Body of pancreas (tissue), 4 donors: ENCODE data around the gene KRT33A. TPM values are rescaled to one million over a fixed set of nuclear protein-coding genes. Genes with fewer than 3 reads are reported as not detected.
"Not testable (repeated sequence)": the region's sequence is repeated elsewhere in the genome, so short reads cannot be mapped to it uniquely, and the experiment has no call there.

Source experiments
- ATAC-seq: fragments of 150-250 bp; one replicate; pipeline ENCODE4 v1.9.1; 2016
- DNase-seq, 4 donors: peaks; one replicate each; pipeline ENCODE4 v3.0.0-alpha.2; 2019
- H3K27ac ChIP-seq, 4 donors: fragments of 200-600 bp; sonication (generic); 1 replicate in 3 of 4; 2 replicates in 1 of 4; pipeline versions ENCODE4 v1.5.1 to v1.6.1; 2016 to 2019; ENCODE audit warnings: mild to moderate bottlenecking in 1 of 4, mixed read lengths in 1 of 4, moderate library complexity in 1 of 4
- H3K27me3 ChIP-seq, 2 donors: fragments of 200-600 bp; sonication (generic); one replicate each; pipeline ENCODE4 v1.6.0; 2016; ENCODE audit warnings: mild to moderate bottlenecking in 1 of 2
- H3K36me3 ChIP-seq, 2 donors: fragments of 200-600 bp; sonication (generic); replicated peaks in 1 of 2; 2 replicates each; pipeline ENCODE4 v1.5.1; 2016; ENCODE audit warnings: low read depth in 2 of 2; ENCODE audit not compliant: insufficient read depth in 1 of 2
- H3K4me1 ChIP-seq: fragments of 200-600 bp; sonication (generic); one replicate; pipeline ENCODE4 v1.6.0; 2016
- H3K4me3 ChIP-seq, 2 donors: fragments of 200-600 bp; sonication (generic); 1 replicate in 1 of 2; 2 replicates in 1 of 2; pipeline ENCODE4 v1.5.1; 2016 to 2019
- H3K9me3 ChIP-seq, 3 donors: fragments of 200-600 bp; sonication (generic); 1 replicate in 2 of 3; 2 replicates in 1 of 3; pipeline ENCODE4 v1.5.1; 2016
- CTCF ChIP-seq, 7 experiments: fragments of 450-650 bp in 4 of 7; fragments of 200-600 bp in 3 of 7; sonication (generic) in 3 of 7; IDR thresholded peaks; one replicate each; pipeline ENCODE4 v1.5.1; 2016 to 2019; ENCODE audit warnings: antibody characterized with exemption in 7 of 7
- POLR2A ChIP-seq, 3 donors: fragments of 450-650 bp; IDR thresholded peaks; one replicate each; pipeline ENCODE4 v1.6.1; 2016; ENCODE audit warnings: antibody characterized with exemption in 3 of 3, mild to moderate bottlenecking in 2 of 3
- WGBS, 2 donors: methylation state at CpG; one replicate each; pipeline ENCODE4 v1.1.5; 2017; 5-methylcytosine and 5-hydroxymethylcytosine counted together
- intact Hi-C: fragments of 100-400 bp; cut with DNase I; formaldehyde crosslinking; loops from one replicate; pipeline ENCODE4 v1.15.1; 2023
- total RNA-seq, 2 donors: library from RNA; depleted of rRNA; stranded (reverse); fragments of >200 nt; gene quantifications; one replicate each; pipeline ENCODE4 v1.1.0, GENCODE V29; 2016

Gene KRT33A
- total RNA-seq, 2 donors from 2014 or later = not detected

DNA sequence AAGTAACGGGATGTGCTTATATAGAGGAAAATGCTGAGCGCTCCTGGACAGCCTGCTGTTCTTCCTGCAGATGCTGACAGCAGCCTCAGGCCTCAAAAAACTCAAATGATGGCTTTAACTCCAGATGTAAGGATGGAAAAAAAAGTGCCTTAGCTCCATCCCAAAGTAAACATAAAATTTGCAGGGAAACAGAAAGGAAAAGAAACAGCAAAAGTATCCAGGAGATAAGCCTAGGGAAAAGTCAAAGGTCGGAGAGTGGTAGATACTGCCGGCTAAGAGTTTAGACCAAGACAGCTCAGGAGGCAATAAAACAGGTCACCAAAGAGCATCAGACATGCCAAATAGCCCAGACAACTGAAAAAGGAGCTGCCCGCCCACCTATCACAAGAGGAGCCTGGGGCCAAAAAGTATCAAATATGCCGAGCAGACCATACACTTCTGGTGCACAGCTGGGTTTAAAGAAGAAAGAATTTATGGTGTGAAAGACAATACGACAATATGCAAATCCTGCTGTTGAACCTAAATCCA lies 39.8 kb upstream of the KRT33A start:
- 63 to 68% methylated on average over 7 of the region's 7 CpGs for WGBS, 2 donors
- ATAC-seq (no peak), DNase-seq (no peak)
- Histone ChIP-seq H3K4me1 (no peaks in the 10 kb centered on the region), H3K36me3 (no peaks in the 10 kb centered on the region), H3K9me3 (no peaks in the 10 kb centered on the region), H3K27me3 (no peaks in the 10 kb centered on the region), H3K27ac (no peak overlapping the region), H3K4me3 (no peak overlapping the region)
- TF ChIP-seq POLR2A (IDR thresholded peaks at IDR 0.05) = no peak
- no peak for TF ChIP-seq CTCF (IDR thresholded peaks at IDR 0.05)
- intact Hi-C loops = no loop called here

DNA sequence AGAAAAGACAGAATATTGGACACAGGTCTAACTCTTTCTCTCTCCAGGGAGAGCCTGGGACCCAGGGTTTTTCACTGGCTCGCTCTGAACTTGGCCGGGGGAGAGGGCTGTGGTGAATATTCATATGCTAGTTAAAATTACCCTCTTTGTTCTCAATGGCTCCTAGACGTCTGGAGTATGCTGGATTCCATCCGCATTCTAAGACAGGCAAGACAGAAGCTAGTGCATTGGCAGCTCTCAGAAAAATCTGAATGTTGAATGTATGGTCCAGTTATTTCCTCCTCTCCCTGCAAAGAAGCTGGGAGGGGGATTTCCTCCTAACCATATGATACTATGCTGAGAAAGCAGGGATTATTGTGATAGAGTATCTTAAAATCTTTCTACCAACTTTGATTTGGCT lies 37.0 kb upstream of the KRT33A start:
- H3K27ac ChIP-seq = no peak overlapping the region
- intact Hi-C loops = no loop called here

DNA sequence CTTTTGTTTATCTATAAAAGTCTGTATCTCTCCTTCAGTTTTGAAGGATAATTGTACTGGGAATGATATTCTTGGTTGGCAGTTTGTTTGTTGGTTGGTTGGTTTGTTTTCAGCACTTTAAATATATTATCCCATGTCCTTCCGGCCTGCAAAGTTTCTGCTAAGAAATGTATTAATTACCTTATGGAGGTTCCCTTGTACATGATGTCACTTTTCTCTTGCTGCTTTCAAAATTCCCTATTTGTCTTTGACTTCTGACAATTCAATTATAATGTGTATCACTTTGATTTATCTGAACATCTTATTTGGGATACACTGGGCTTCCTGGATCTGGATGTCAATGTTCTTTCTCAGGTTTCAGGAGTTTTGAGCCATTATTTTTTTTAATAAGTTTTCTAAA lies 35.6 kb upstream of the KRT33A start:
- intact Hi-C loops = no loop called here
- H3K27ac ChIP-seq = no peak overlapping the region
- no peak for ATAC-seq
- no peaks in the 10 kb centered on the region for H3K9me3 ChIP-seq
- no peak for DNase-seq
- H3K27me3 ChIP-seq = no peaks in the 10 kb centered on the region
- no peaks in the 10 kb centered on the region for H3K4me1 ChIP-seq
- H3K36me3 ChIP-seq = no peaks in the 10 kb centered on the region
- no peak overlapping the region for H3K4me3 ChIP-seq
- 94 to 97% methylated on average over 1 of the region's 1 CpG for WGBS, 2 donors
- TF ChIP-seq CTCF (IDR thresholded peaks at IDR 0.05) (no peak), POLR2A (IDR thresholded peaks at IDR 0.05) (no peak)

More for the DNA sequence above, 37.0 kb upstream of the KRT33A start:
- no peaks in the 10 kb centered on the region for H3K36me3 ChIP-seq
- H3K27me3 ChIP-seq = no peaks in the 10 kb centered on the region
- no peak overlapping the region for H3K4me3 ChIP-seq
- DNase-seq = no peak
- 48 to 65% methylated on average over 4 of the region's 4 CpGs for WGBS, 2 donors
- no peaks in the 10 kb centered on the region for H3K4me1 ChIP-seq
- no peak for ATAC-seq
- H3K9me3 ChIP-seq = no peaks in the 10 kb centered on the region
- TF ChIP-seq POLR2A (IDR thresholded peaks at IDR 0.05) (no peak), CTCF (IDR thresholded peaks at IDR 0.05) (no peak)

DNA sequence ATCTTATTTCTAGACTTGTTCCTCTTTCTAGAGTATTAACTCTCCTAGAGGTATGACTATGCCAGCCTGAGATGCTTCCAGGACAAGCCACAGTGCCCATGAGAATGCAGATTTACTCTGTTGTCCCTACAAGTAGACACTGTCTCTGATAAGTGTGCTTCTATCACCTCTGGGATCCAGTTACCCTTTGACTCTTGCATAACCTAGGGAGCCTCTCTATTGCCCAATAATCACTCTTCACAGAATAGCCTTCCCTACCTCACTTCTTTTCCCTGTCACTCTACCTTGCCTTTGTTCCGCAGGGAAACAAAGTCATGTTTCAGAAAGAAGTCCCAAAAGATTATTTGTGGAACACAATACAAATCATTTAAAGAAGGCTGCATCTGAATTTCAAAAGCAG lies 33.1 kb upstream of the KRT33A start:
- Histone ChIP-seq H3K27me3 (no peaks in the 10 kb centered on the region), H3K4me3 (no peak overlapping the region), H3K4me1 (no peaks in the 10 kb centered on the region), H3K9me3 (no peaks in the 10 kb centered on the region), H3K36me3 (no peaks in the 10 kb centered on the region), H3K27ac (no peak overlapping the region)
- DNase-seq = no peak
- no peak for TF ChIP-seq POLR2A (IDR thresholded peaks at IDR 0.05)
- TF ChIP-seq CTCF (IDR thresholded peaks at IDR 0.05) = no peak
- 86 to 96% methylated on average over 1 of the region's 1 CpG for WGBS, 2 donors
- intact Hi-C loops = no loop called here
- no peak for ATAC-seq

- H3K4me1 ChIP-seq = no peaks in the 10 kb centered on the region
- DNase-seq (no peak), ATAC-seq (no peak)
- no peak overlapping the region for H3K27ac ChIP-seq
- intact Hi-C loops = no loop called here
- H3K4me3 ChIP-seq = no peak overlapping the region
- no peak for TF ChIP-seq POLR2A (IDR thresholded peaks at IDR 0.05)
- no peak for TF ChIP-seq CTCF (IDR thresholded peaks at IDR 0.05)
- no peaks in the 10 kb centered on the region for H3K36me3 ChIP-seq
- 88 to 100% methylated on average over 1 of the region's 1 CpG for WGBS, 2 donors
- H3K9me3 ChIP-seq = no peaks in the 10 kb centered on the region
- H3K27me3 ChIP-seq = no peaks in the 10 kb centered on the region
Observed at GRCh38 chr17:41382394-41382793, 31.8 kb upstream of the KRT33A start.

- H3K27ac ChIP-seq, H3K4me3 ChIP-seq, H3K4me1 ChIP-seq, DNase-seq, ATAC-seq, H3K27me3 ChIP-seq, H3K9me3 ChIP-seq, intact Hi-C loops, H3K36me3 ChIP-seq: not testable (repeated sequence)
- 76 to 77% methylated on average over 5 to 13 of the region's 13 CpGs for WGBS, 2 donors
Observed at GRCh38 chr17:41381943-41382342, 31.3 kb upstream of the KRT33A start, which contains the start of gene KRT34. KRT34 (minus strand) TSS chr17:41382306; CDS start chr17:41382246, 60 bp downstream.

- DNase-seq = not testable (repeated sequence)
Observed at GRCh38 chr17:41380091-41380490, 29.5 kb upstream of the KRT33A start.

More at GRCh38 chr17:41380091-41380490, 29.5 kb upstream of the KRT33A start:
- H3K4me3 ChIP-seq, H3K4me1 ChIP-seq, H3K36me3 ChIP-seq, H3K27ac ChIP-seq, intact Hi-C loops, H3K27me3 ChIP-seq, ATAC-seq, H3K9me3 ChIP-seq: not testable (repeated sequence)
- WGBS, 2 donors = 73 to 76% methylated on average over 7 of the region's 7 CpGs
